DMS53 (cell line): ENCODE results near the gene SELENOV.

Experiments used
- DNase-seq: peaks from one replicate; lab custom pipeline; 2025; lab: John Stamatoyannopoulos, UW

Gene SELENOV

GRCh38 chr19:39494661-39495060 lies 20.3 kb upstream of the SELENOV start:
- no peak for DNase-seq

DNA sequence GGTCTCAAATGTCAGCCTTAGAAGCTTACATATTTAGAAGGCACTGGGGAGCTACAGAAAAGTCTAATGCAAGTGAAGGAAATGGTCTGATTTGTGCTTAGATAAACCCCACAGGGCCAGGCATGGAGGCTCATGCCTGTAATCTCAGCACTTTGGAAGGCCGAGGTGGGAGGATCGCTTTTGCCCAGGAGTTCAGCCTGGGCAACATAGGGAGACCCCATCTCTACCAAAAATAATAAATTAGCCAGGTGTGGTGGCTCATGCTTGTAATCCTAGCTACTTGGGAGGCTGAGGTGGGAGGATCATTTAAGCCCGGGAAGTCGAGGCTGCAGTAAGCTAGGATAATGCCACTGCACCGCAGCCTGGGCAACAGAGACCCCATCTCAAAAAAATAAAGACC lies 18.9 kb upstream of the SELENOV start:
- DNase-seq = no peak

DNA sequence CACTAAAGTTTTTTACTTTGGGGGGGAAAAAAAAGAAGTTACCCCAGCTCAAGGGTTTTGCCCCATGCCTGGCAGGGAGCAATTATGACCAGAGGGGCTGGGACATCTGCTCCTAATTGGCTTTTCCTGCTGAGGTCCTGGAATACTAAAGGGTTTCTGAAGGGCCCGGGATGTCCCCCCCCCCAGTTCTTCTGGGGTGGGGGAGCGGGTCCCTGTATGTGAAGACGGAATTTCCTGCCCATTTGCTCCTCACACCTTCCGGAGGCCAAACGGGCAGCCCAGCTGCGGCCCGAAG lies 17.3 kb upstream of the SELENOV start:
- no peak for DNase-seq

- peak; percentile 98 for DNase-seq
Observed at GRCh38 chr19:39497996-39498797, 16.7 kb upstream of the SELENOV start.

DNA sequence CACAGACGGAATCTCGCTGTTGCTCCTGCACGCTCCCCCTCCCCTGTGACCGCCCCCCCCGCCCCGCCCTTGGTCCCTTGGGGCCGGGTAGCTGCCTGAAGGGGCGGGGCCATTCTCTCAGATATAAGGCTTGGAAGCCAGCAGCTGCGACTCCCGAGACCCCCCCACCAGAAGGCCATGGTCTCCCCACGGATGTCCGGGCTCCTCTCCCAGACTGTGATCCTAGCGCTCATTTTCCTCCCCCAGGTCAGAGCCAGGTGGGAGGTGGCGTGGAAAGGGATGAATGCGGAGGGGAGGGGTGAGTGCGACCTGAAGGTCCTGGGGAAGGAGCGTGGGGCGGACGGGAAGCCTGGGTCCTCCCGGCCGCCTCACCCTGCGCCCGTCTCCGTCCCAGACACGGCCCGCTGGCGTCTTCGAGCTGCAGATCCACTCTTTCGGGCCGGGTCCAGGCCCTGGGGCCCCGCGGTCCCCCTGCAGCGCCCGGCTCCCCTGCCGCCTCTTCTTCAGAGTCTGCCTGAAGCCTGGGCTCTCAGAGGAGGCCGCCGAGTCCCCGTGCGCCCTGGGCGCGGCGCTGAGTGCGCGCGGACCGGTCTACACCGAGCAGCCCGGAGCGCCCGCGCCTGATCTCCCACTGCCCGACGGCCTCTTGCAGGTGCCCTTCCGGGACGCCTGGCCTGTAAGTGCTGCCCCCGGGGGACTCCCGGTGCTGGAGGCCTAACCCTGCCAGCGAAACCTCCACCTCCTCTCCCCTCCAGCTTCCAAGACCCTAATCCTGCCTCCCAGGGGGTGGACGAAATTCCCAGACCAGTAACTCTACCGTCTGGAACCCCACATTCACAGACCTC lies 15.9 kb upstream of the SELENOV start, which contains the start of gene DLL3:
TSS of gene DLL3 (plus strand) at position 150 of the 845 bp plus-strand sequence. CDS start at position 178, 28 bp downstream.
- peak; percentile 90 for DNase-seq

- DNase-seq = no peak
Observed at GRCh38 chr19:39499932-39500331, 15.0 kb upstream of the SELENOV start.

DNA sequence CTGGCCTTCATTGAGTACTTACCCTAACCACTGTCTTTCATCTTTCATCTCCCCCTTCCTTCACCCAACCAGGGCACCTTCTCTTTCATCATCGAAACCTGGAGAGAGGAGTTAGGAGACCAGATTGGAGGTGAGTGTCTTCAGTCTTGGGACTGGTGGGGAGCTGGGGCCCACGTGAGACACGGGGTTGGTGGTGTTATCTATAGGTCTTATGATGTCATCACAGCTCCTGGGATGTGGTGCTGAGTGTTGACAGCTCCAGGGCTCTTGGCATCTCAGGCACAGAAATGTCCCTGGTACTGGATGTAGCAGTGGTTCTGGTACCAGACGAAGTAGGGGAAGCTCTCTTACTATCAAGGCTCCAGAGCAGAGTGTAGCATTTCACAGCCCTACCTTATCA lies 14.4 kb upstream of the SELENOV start:
- no peak for DNase-seq

DNA sequence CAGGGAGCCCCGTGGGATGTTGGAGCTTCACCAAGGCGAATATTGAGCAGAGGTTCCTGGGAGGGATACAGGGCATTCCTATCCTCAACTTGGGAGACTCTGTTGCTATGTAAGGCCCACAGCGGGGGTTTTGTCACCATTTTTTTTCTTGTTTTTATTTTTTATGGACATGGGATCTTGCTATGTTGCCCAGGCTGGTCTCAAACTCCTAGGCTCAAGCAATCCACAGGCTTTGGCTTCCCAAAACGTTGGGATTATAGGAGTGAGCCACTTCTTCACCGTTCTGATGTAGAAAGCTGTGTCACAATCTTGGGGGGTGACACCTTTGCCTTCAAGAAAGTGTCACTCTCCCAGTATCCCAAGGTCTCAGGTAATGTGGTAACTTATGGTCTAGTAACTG lies 13.6 kb upstream of the SELENOV start:
- DNase-seq = no peak

DNA sequence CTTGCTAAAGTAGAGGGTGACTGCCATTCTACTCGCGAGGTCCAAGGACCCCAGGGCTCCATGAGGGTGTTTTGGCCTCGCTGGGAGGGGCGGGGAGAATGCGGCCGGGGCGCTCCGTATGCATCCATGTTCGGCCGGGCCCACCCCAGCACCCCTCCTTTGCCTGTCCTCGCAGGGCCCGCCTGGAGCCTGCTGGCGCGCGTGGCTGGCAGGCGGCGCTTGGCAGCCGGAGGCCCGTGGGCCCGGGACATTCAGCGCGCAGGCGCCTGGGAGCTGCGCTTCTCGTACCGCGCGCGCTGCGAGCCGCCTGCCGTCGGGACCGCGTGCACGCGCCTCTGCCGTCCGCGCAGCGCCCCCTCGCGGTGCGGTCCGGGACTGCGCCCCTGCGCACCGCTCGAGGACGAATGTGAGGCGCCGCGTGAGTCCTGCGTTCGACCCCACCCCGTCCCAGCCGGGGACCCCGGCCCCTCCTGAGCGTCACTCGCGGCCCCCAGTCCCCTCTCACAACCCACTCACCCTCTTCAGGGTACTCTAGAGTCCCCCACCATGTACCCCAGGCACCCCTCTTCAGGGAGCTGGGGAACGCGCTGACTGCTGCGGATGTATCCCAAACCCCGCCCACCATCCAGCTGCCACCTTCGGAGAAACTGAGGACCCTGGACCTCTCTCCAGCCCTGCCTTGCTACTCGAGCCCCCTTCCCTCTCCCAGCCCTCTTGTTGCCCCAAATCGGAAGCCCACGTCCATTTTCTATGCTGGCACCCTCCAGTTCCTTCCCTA lies 12.1 kb upstream of the SELENOV start:
- DNase-seq = no peak

DNA sequence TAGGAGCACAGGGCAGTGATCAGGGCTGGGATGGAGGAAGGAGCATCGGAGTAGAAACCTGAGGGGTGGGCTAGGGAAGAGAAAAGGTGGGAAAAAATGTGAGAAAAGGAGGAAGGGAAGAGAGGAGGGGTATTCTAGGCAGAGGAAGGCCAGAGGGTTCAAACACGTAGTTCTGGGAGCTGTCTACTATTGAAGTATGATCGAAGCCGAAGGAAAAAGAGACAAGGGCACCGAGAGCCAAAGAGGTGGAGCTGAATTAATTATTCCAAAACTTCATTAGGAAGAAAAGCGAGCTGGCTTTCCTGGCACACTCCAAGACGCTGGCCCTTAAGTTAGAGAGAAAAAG lies 8.4 kb upstream of the SELENOV start:
- DNase-seq = no peak

DNA sequence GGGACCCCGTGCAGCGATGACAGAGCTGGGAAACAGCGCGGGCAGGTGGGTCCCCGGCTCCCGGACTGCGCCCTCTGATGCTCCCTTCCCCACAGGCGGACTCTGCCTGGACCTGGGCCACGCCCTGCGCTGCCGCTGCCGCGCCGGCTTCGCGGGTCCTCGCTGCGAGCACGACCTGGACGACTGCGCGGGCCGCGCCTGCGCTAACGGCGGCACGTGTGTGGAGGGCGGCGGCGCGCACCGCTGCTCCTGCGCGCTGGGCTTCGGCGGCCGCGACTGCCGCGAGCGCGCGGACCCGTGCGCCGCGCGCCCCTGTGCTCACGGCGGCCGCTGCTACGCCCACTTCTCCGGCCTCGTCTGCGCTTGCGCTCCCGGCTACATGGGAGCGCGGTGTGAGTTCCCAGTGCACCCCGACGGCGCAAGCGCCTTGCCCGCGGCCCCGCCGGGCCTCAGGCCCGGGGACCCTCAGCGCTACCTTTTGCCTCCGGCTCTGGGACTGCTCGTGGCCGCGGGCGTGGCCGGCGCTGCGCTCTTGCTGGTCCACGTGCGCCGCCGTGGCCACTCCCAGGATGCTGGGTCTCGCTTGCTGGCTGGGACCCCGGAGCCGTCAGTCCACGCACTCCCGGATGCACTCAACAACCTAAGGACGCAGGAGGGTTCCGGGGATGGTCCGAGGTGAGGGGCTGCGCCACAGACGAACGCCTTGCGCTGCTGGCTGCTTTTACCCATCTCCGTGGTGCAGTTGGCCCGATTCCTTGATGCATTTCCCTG lies 7.8 kb upstream of the SELENOV start:
- peak; percentile 99 for DNase-seq

GRCh38 chr19:39507715-39508364 lies 7.1 kb upstream of the SELENOV start:
- DNase-seq = no peak

DNA sequence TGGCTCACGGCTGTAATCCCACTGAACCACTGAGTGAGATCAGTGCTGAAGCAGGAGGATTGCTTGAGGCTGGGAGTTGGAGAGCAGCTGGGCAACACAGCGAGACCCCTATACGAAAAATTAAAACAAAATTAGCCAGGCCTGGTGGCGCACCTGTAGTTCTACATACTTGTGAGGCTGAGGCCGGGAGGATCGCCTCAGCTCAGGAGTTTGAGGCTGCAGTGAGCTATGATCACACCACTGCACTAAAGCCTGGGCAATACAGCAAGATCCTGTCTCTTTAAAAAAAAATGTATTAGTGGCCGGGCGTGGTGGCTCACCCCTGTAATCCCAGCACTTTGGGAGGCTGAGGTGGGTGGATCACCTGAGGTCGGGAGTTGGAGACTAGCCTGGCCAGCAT lies 6.3 kb upstream of the SELENOV start:
- no peak for DNase-seq

GRCh38 chr19:39509233-39509632 lies 5.7 kb upstream of the SELENOV start:
- DNase-seq = no peak

- DNase-seq = no peak
Observed at GRCh38 chr19:39512988-39513387, 2.0 kb upstream of the SELENOV start.

GRCh38 chr19:39515551-39516191 lies 732 bp downstream of the SELENOV start:
- peak; percentile 76 for DNase-seq

DNA sequence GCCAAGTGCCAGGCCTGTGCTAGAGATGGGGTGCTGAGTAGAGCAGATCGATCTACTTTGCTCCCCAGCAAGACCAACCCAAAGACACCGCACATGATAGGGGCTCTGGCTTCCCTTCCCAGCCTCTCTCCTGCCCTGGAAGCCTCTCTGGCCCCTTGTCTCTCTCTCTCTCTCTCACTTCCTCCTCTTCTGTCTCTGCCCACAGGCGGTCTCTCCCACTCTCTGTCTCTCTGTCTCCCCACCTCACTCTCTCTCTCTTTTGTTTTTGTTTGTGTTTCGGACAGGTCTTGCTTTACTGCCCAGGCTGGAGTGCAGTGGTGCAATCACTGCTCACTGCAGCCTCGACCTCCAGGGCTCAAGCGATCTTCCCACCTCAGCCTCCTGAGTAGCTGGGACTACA lies 1.3 kb downstream of the SELENOV start:
- DNase-seq = no peak

DNA sequence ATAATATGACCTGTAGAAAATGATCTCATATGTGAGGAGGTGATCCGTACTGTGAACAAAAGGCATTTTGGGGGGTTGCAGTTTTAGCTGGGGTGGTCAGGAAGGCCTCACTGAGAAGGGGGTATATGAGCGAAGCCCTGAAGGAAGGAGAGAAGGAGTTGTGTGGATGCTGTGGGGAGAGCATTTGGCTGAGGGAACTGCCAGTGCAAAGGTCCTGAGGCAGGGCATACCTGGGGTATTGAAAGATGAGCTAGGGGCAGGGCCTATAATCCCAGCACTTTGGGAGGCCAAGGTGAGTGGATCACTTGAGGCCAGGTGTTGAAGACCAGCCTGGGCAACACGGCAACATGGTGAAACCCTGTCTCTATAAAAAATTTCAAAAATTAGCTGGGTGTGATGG lies 2.5 kb downstream of the SELENOV start:
- DNase-seq = no peak

GRCh38 chr19:39518458-39518857 lies 3.5 kb downstream of the SELENOV start:
- DNase-seq = peak; percentile 65

DNA sequence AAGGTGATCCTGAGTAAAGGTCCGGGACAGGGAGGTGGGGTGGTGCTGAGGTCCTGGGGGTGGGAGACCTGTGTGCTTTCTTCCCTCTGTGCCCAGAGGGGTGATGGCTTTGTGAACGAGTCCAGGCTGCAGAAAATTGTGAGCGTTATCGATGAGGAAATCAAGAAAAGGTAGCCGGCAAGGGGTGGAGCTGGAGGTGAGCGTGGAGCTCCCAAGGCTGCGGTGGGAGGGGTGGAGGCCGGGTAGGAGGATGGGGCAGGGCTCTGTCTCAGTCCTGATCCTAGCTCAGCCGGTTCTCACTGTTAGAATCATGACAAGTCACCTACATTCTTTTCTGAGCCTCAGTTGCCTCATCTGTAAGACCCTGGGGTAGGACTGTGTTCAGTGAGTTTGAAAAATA lies 4.0 kb downstream of the SELENOV start:
- peak; percentile 75 for DNase-seq
